Heart left ventricle (tissue), 13 donors: ENCODE results near the gene RELA.

Experiments
- CTCF ChIP-seq, 12 donors: fragments of 200-600 bp; sonication (generic) in 4 of 12; IDR thresholded peaks; one replicate each; pipeline versions ENCODE4 v1.5.0 to v1.8.0; 2018 to 2022; ENCODE audit warnings: antibody characterized with exemption in 12 of 12, mild to moderate bottlenecking in 5 of 12
- POLR2A ChIP-seq, 2 donors: fragments of 450-650 bp; IDR thresholded peaks; one replicate each; pipeline ENCODE4 v1.6.1; 2017; ENCODE audit warnings: antibody characterized with exemption in 2 of 2, mild to moderate bottlenecking in 2 of 2, moderate library complexity in 2 of 2
- donor health status: ischemic (EF 13 %, LVEDD 7.1; RV severe dilation, severe dysfunction).
- donor health status: DM: no; HTN: yes; CAD: no.
- donor health status: DM: no; HTN: no; CAD: no.
- donor health status: ischemic (EF 25% LVEDD 6.9; RV normal size, moderate dysfunction).
- donor health status: ischemic (EF 25% LVEDD 5.7; RV mildly dilated, moderate dysfunction).
- donor health status: ischemic (EF 35%, LVEDD 5.7; RV mildly dilated, moderate dysfunction).
- donor health status: nonischemic (EF 11% LVEDD 7.7; RV severe dilation, severe dysfunction).
- donor health status: DM: yes; HTN: yes; CAD: no.
- donor health status: PGD.
- donor health status: ischemic (EF 29% LVEDD 5.4; RV normal size, mild dysfunction).
- donor health status: nonischemic (EF 23%, LVEDD 6.1; RV moderate dilation, normal function).

GRCh38 chr11:65616575-65617001, 46.1 kb downstream of the RELA start:
- TF ChIP-seq CTCF (IDR thresholded peaks at IDR 0.05), result no peak
- TF ChIP-seq POLR2A (IDR thresholded peaks at IDR 0.05), result no peak
